Activated naive CD4-positive, alpha-beta T cell treated with anti-CD3 and anti-CD28 coated beads, Interleukin-2, amount 50 U/mL, for 16 hours (primary cell): ENCODE results near the gene NECTIN4.

Source experiments
- DNase-seq: peaks from one replicate; pipeline ENCODE4 v3.0.0-alpha.2; 2020

Gene NECTIN4

GRCh38 chr1:161111117-161111516, 21.8 kb upstream of the NECTIN4 start:
- DNase-seq, result no peak

GRCh38 chr1:161106431-161106830, 17.1 kb upstream of the NECTIN4 start:
- no peak for DNase-seq

- no peak for DNase-seq
Measured at GRCh38 chr1:161100556-161100955, 11.2 kb upstream of the NECTIN4 start.

- no peak for DNase-seq
Measured at GRCh38 chr1:161099090-161099802, 9.9 kb upstream of the NECTIN4 start.

- peak; percentile 53 for DNase-seq
Measured at GRCh38 chr1:161098210-161099068, 9.1 kb upstream of the NECTIN4 start, which contains the start of gene KLHDC9. Gene KLHDC9 (plus strand): TSS chr1:161098361. CDS start chr1:161098536, 175 bp downstream.

GRCh38 chr1:161096530-161096929, 7.2 kb upstream of the NECTIN4 start:
- DNase-seq, result no peak

- no peak for DNase-seq
Measured at GRCh38 chr1:161096015-161096414, 6.7 kb upstream of the NECTIN4 start.

GRCh38 chr1:161095230-161095629, 5.9 kb upstream of the NECTIN4 start:
- no peak for DNase-seq

GRCh38 chr1:161094481-161094880, 5.1 kb upstream of the NECTIN4 start:
- DNase-seq, result no peak

GRCh38 chr1:161092621-161093028, 3.3 kb upstream of the NECTIN4 start:
- DNase-seq, result peak; percentile 55

GRCh38 chr1:161091796-161092507, 2.6 kb upstream of the NECTIN4 start:
- no peak for DNase-seq

- no peak for DNase-seq
Measured at GRCh38 chr1:161091093-161091492, 1.7 kb upstream of the NECTIN4 start.

- no peak for DNase-seq
Measured at GRCh38 chr1:161090617-161091016, 1.3 kb upstream of the NECTIN4 start.

- DNase-seq, result no peak
Measured at GRCh38 chr1:161089938-161090337, 580 bp upstream of the NECTIN4 start.

GRCh38 chr1:161088587-161089110, 709 bp downstream of the NECTIN4 start:
- DNase-seq, result no peak

GRCh38 chr1:161086457-161086856, 2.9 kb downstream of the NECTIN4 start:
- no peak for DNase-seq

- no peak for DNase-seq
Measured at GRCh38 chr1:161085165-161085564, 4.2 kb downstream of the NECTIN4 start.

- no peak for DNase-seq
Measured at GRCh38 chr1:161084597-161084988, 4.8 kb downstream of the NECTIN4 start.

- no peak for DNase-seq
Measured at GRCh38 chr1:161083748-161084596, 5.4 kb downstream of the NECTIN4 start.

- DNase-seq, result no peak
Measured at GRCh38 chr1:161082996-161083747, 6.2 kb downstream of the NECTIN4 start.

- DNase-seq, result no peak
Measured at GRCh38 chr1:161082483-161082882, 6.9 kb downstream of the NECTIN4 start.
